H1 (cell line): Measurements from ENCODE around the gene TVP23A. TPM values are rescaled to one million over a fixed set of nuclear protein-coding genes. Genes with fewer than 3 reads are reported as not detected.

ENCODE experiments used
- CTCF ChIA-PET: fragments of 300-600 bp; sonication (Branson Sonifier 250); formaldehyde crosslinking; loops from one replicate; lab custom pipeline; 2021; ENCODE audit not compliant: partially characterized antibody; lab: Charles Lee
- POLR2A ChIA-PET: fragments of 300-600 bp; sonication (Branson Sonifier 250); formaldehyde crosslinking; loops from one replicate; lab custom pipeline; 2021; ENCODE audit warnings: inconsistent platforms; ENCODE audit not compliant: partially characterized antibody; lab: Charles Lee
- DNase-seq, 2 experiments: peaks; one replicate each; pipeline versions ENCODE4 v3.0.0 to v3.0.0-alpha.2; 2010 to 2022; ENCODE audit warnings: low spot score in 2 of 2, low read depth in 1 of 2, mixed read lengths in 1 of 2
- FAIRE-seq: peaks from 2 replicates; lab custom pipeline; 2011; peaks lifted over from hg19 to GRCh38; lab: Jason Lieb, UNC
- H2AFZ ChIP-seq: 2 replicates; pipeline ENCODE4 v1.8.1; 2012; ENCODE audit warnings: low read length, inconsistent platforms
- H2AK5ac ChIP-seq: 2 replicates; pipeline ENCODE4 v1.6.1; 2013; ENCODE audit warnings: low read depth, low read length
- H2BK120ac ChIP-seq: replicated peaks from 2 replicates; pipeline ENCODE3; 2013; ENCODE audit warnings: low read depth, low read length, inconsistent platforms
- H2BK12ac ChIP-seq: 2 replicates; pipeline ENCODE4 v1.6.1; 2013; ENCODE audit warnings: low read depth, low read length
- H2BK15ac ChIP-seq: 2 replicates; pipeline ENCODE4 v1.6.1; 2013; ENCODE audit warnings: low read length
- H2BK20ac ChIP-seq: 2 replicates; pipeline ENCODE4 v1.6.1; 2013; ENCODE audit warnings: low read length
- H2BK5ac ChIP-seq: 2 replicates; pipeline ENCODE4 v1.6.1; 2013; ENCODE audit warnings: low read depth, low read length
- H3K14ac ChIP-seq: 2 replicates; pipeline ENCODE4 v1.6.1; 2013; ENCODE audit warnings: inconsistent platforms; ENCODE audit not compliant: insufficient read length
- H3K18ac ChIP-seq: 2 replicates; pipeline ENCODE4 v1.6.1; 2013; ENCODE audit warnings: low read length; ENCODE audit errors: extremely low read depth
- H3K23ac ChIP-seq: 2 replicates; pipeline ENCODE4 v1.6.1; 2013; ENCODE audit warnings: inconsistent platforms; ENCODE audit not compliant: insufficient read length
- H3K23me2 ChIP-seq: 2 replicates; pipeline ENCODE4 v1.6.1; 2013; ENCODE audit warnings: low read depth, low read length
- H3K27ac ChIP-seq: 2 replicates; pipeline ENCODE4 v1.6.1; 2011; ENCODE audit warnings: low read depth, low read length, inconsistent platforms
- H3K27me3 ChIP-seq, 4 experiments: replicated peaks in 1 of 4; 1 replicate in 1 of 4; 2 replicates in 3 of 4; pipeline versions ENCODE4 v1.6.1 to v1.8.1; 2011 to 2013; ENCODE audit warnings: low read length in 3 of 4, mild to moderate bottlenecking in 3 of 4, inconsistent platforms in 2 of 4, mixed read lengths in 2 of 4, moderate library complexity in 1 of 4; ENCODE audit not compliant: control insufficient read depth in 3 of 4, insufficient read depth in 3 of 4; ENCODE audit errors: extremely low read depth in 1 of 4
- H3K36me3 ChIP-seq, 4 experiments: 2 replicates each; pipeline versions ENCODE4 v1.6.1 to v1.8.1; 2011 to 2013; ENCODE audit warnings: mild to moderate bottlenecking in 4 of 4, low read length in 3 of 4, moderate library complexity in 2 of 4, control low read depth in 1 of 4, inconsistent platforms in 1 of 4; ENCODE audit not compliant: insufficient read depth in 4 of 4, control insufficient read depth in 2 of 4
- H3K4ac ChIP-seq: replicated peaks from 2 replicates; pipeline ENCODE3; 2013; ENCODE audit warnings: low read length, low read depth, mixed read lengths, inconsistent platforms; ENCODE audit not compliant: insufficient read length
- H3K4me1 ChIP-seq, 4 experiments: replicated peaks in 1 of 4; 1 replicate in 1 of 4; 2 replicates in 3 of 4; pipeline versions ENCODE4 v1.6.1 to v1.8.1; 2011 to 2013; ENCODE audit warnings: low read length in 3 of 4, inconsistent platforms in 2 of 4, mixed read lengths in 1 of 4; ENCODE audit not compliant: insufficient read depth in 4 of 4, control insufficient read depth in 3 of 4
- H3K4me2 ChIP-seq, 2 experiments: 2 replicates each; pipeline versions ENCODE4 v1.6.1 to v1.8.1; 2011 to 2013; ENCODE audit warnings: low read depth in 2 of 2, low read length in 2 of 2, control low read depth in 1 of 2, inconsistent platforms in 1 of 2, mild to moderate bottlenecking in 1 of 2; ENCODE audit not compliant: insufficient read depth in 1 of 2
- H3K4me3 ChIP-seq, 4 experiments: fragments of 200-600, 300-600 bp in 1 of 4; sonication (generic), shearing (Covaris generic), sonication (Bioruptor Twin) in 1 of 4; 2 replicates each; pipeline versions ENCODE4 v1.5.1 to v1.8.1; 2011 to 2016; ENCODE audit warnings: low read length in 4 of 4, low read depth in 3 of 4, control low read depth in 2 of 4, inconsistent platforms in 2 of 4, mild to moderate bottlenecking in 2 of 4, mixed read lengths in 1 of 4, moderate library complexity in 1 of 4; ENCODE audit not compliant: insufficient read depth in 2 of 4; ENCODE audit errors: extremely low read depth in 1 of 4
- H3K56ac ChIP-seq: replicated peaks from 2 replicates; pipeline ENCODE3; 2013; ENCODE audit warnings: low read depth, mild to moderate bottlenecking, mixed read lengths, low read length, inconsistent platforms; ENCODE audit not compliant: insufficient read length
- H3K79me1 ChIP-seq: 2 replicates; pipeline ENCODE4 v1.6.1; 2013; ENCODE audit warnings: low read depth, low read length, control low read depth
- H3K79me2 ChIP-seq, 2 experiments: 2 replicates each; pipeline versions ENCODE4 v1.6.1 to v1.8.1; 2012 to 2013; ENCODE audit warnings: low read length in 2 of 2, mild to moderate bottlenecking in 2 of 2, inconsistent platforms in 1 of 2; ENCODE audit not compliant: insufficient read depth in 2 of 2, control insufficient read depth in 1 of 2
- H3K9ac ChIP-seq, 4 experiments: replicated peaks in 1 of 4; 1 replicate in 1 of 4; 2 replicates in 3 of 4; pipeline versions ENCODE4 v1.6.1 to v1.8.1; 2011 to 2013; ENCODE audit warnings: low read depth in 3 of 4, low read length in 3 of 4, control low read depth in 2 of 4, mild to moderate bottlenecking in 2 of 4, moderate library complexity in 2 of 4, inconsistent platforms in 1 of 4; ENCODE audit errors: extremely low read depth in 1 of 4
- H3K9me3 ChIP-seq, 2 experiments: 2 replicates each; pipeline versions ENCODE4 v1.6.1 to v1.8.1; 2012 to 2013; ENCODE audit warnings: mild to moderate bottlenecking in 2 of 2, moderate library complexity in 2 of 2, control low read depth in 1 of 2, inconsistent platforms in 1 of 2, low read depth in 1 of 2, low read length in 1 of 2, mixed read lengths in 1 of 2; ENCODE audit not compliant: insufficient read depth in 2 of 2
- H4K20me1 ChIP-seq, 2 experiments: replicated peaks in 1 of 2; 2 replicates each; pipeline versions ENCODE3 to v1.8.1; 2011 to 2013; ENCODE audit warnings: inconsistent platforms in 2 of 2, low read length in 2 of 2, mild to moderate bottlenecking in 1 of 2; ENCODE audit not compliant: insufficient read depth in 2 of 2, control insufficient read depth in 1 of 2
- H4K5ac ChIP-seq: 2 replicates; pipeline ENCODE4 v1.6.1; 2013; ENCODE audit warnings: low read length, low read depth, mixed read lengths, inconsistent platforms; ENCODE audit not compliant: insufficient read length
- H4K8ac ChIP-seq: 2 replicates; pipeline ENCODE4 v1.8.0; 2013; ENCODE audit warnings: mild to moderate bottlenecking, moderate library complexity, low read length, inconsistent platforms; ENCODE audit not compliant: insufficient read depth; ENCODE audit errors: extremely low read depth
- H4K91ac ChIP-seq: replicated peaks from 2 replicates; pipeline ENCODE3; 2013; ENCODE audit warnings: low read length, mixed read lengths, inconsistent platforms; ENCODE audit not compliant: insufficient read length
- ATF2 ChIP-seq: IDR thresholded peaks from 2 replicates; pipeline ENCODE4 v1.6.1; 2012; ENCODE audit warnings: low read length, inconsistent platforms
- ATF3 ChIP-seq: IDR thresholded peaks from 2 replicates; pipeline ENCODE4 v1.6.1; 2011; ENCODE audit warnings: low read depth, mild to moderate bottlenecking, low read length; ENCODE audit not compliant: insufficient read depth
- EP300 ChIP-seq, 2 experiments: IDR thresholded peaks; 1 replicate in 1 of 2; 2 replicates in 1 of 2; pipeline ENCODE4 v1.6.1; 2011 to 2012; ENCODE audit warnings: low read depth in 2 of 2, low read length in 2 of 2, mild to moderate bottlenecking in 2 of 2, borderline replicate concordance in 1 of 2, inconsistent platforms in 1 of 2, moderate library complexity in 1 of 2
- EZH2 ChIP-seq: fragments of 200-600 bp; sonication (generic); IDR thresholded peaks from 2 replicates; pipeline ENCODE4 v1.7.1; 2012; ENCODE audit warnings: low read depth, mild to moderate bottlenecking, moderate library complexity, low read length, inconsistent platforms; ENCODE audit not compliant: severe bottlenecking
- HDAC2 ChIP-seq, 2 experiments: fragments of 300-600 bp in 1 of 2; sonication (generic) in 1 of 2; IDR thresholded peaks; 2 replicates each; pipeline ENCODE4 v1.6.1; 2011 to 2012; ENCODE audit warnings: low read depth in 2 of 2, low read length in 2 of 2, mild to moderate bottlenecking in 2 of 2, moderate library complexity in 2 of 2, borderline replicate concordance in 1 of 2, inconsistent platforms in 1 of 2
- JUN ChIP-seq: IDR thresholded peaks from 2 replicates; pipeline ENCODE4 v1.6.1; 2011; ENCODE audit warnings: low read depth, mild to moderate bottlenecking, improper control_type of control experiment, low read length
- JUND ChIP-seq: IDR thresholded peaks from 2 replicates; pipeline ENCODE4 v1.6.1; 2011; ENCODE audit warnings: mild to moderate bottlenecking, improper control_type of control experiment, low read length
- MAFK ChIP-seq: IDR thresholded peaks from 2 replicates; pipeline ENCODE4 v1.6.1; 2012; ENCODE audit warnings: low read depth, mild to moderate bottlenecking, improper control_type of control experiment, low read length
- RNF2 ChIP-seq: fragments of 200-900, 300-1000 bp; sonication (generic); IDR thresholded peaks from 2 replicates; pipeline ENCODE4 v1.7.1; 2016; ENCODE audit warnings: borderline replicate concordance, low read depth, mild to moderate bottlenecking, antibody characterized with exemption, low read length; ENCODE audit not compliant: poor library complexity, severe bottlenecking; ENCODE audit errors: missing control alignments
- RXRA ChIP-seq: IDR thresholded peaks from 2 replicates; pipeline ENCODE4 v1.6.1; 2011; ENCODE audit warnings: low read depth, mild to moderate bottlenecking, low read length, moderate library complexity; ENCODE audit not compliant: insufficient read depth
- SP2 ChIP-seq: IDR thresholded peaks from 2 replicates; pipeline ENCODE4 v1.6.1; 2012; ENCODE audit warnings: mild to moderate bottlenecking, low read length, inconsistent platforms
- WGBS, 2 experiments: shearing (Covaris generic) in 1 of 2; methylation state at CpG; one replicate each; pipeline versions ENCODE4 v1.1.6 to v1.1.7; 2013 to 2015; ENCODE audit warnings: low lambda C conversion rate in 2 of 2, mixed read lengths in 2 of 2, inconsistent platforms in 1 of 2, low coverage in 1 of 2, missing lambda C conversion rate in 1 of 2; ENCODE audit not compliant: insufficient replicate concordance in 2 of 2, insufficient coverage in 1 of 2, insufficient read length in 1 of 2; ENCODE audit errors: extremely low coverage in 1 of 2, missing lambda C conversion rate in 1 of 2; 5-methylcytosine and 5-hydroxymethylcytosine counted together
- polyA plus RNA-seq, 7 experiments: library from polyadenylated mRNA; depleted of rRNA in 3 of 7; stranded (reverse) in 5 of 7; unstranded in 2 of 7; fragments of >200 nt in 5 of 7; fragments of 200-250 nt in 2 of 7; gene quantifications; 1 replicate in 5 of 7; 2 replicates in 1 of 7; 4 replicates in 1 of 7; pipeline versions ENCODE4 v1.2.1 to v1.2.3, GENCODE V29; 2011 to 2013; ENCODE audit warnings: missing spikeins in 2 of 7, mixed read lengths in 2 of 7
- total RNA-seq: library from RNA; stranded (reverse); fragmentation: NEBNext Ultra II Directional; extraction: Animal tissue kit (Norgen Biotek cat#: 25700); gene quantifications from 2 replicates; pipeline ENCODE4 v1.2.1, GENCODE V29; 2021

The TVP23A gene
- total and polyA plus RNA-seq, 2 of the 8 experiments (the other 6 are each of a cell fraction or from before 2014, with no cell fraction given) = 2.2 to 3.1 TPM

- Histone ChIP-seq H3K4me2 (no peak overlapping the region), H3K27ac (no peak overlapping the region), H4K20me1 (no peaks in the 10 kb centered on the region), H3K27me3 (no peaks in the 10 kb centered on the region), H2AK5ac (no peak overlapping the region), H3K23ac (no peak overlapping the region), H2BK12ac (no peak overlapping the region), H3K56ac (no peak overlapping the region), H2AFZ (no peak overlapping the region), H3K4me1 (no peaks in the 10 kb centered on the region), H3K36me3 (peaks cover 0 to 41% (median 20%) of the 10 kb centered on the region in 4 experiments; a peak in 6 of 8 replicates), H3K4ac (no peak overlapping the region), H2BK20ac (no peak overlapping the region), H3K9me3 (no peaks in the 10 kb centered on the region), H3K14ac (no peak overlapping the region), H3K23me2 (no peaks in the 10 kb centered on the region), H3K4me3 (no peak overlapping the region), H3K9ac (no peak overlapping the region), H3K79me1 (no peaks in the 10 kb centered on the region), H3K18ac (no peak overlapping the region), H4K91ac (no peak overlapping the region), H2BK120ac (no peak overlapping the region), H4K8ac (no peak overlapping the region), H2BK5ac (no peak overlapping the region), H3K79me2 (no peaks in the 10 kb centered on the region), H4K5ac (no peak overlapping the region), H2BK15ac (no peak overlapping the region)
- POLR2A ChIA-PET = no interaction called here
- 89% methylated on average over 8 of the region's 8 CpGs; no CpG with 5 or more reads in 1 of the 2 experiments for WGBS, 2 experiments
- FAIRE-seq (no peak), DNase-seq (no peak)
- CTCF ChIA-PET = no interaction called here
- no peak for TF ChIP-seq EZH2
- TF ChIP-seq MAFK = no peak
- no peak for TF ChIP-seq EP300 (IDR thresholded peaks at IDR 0.05; ENCODE audit: borderline replicate concordance in 1 of 2, low read depth in 2 of 2, low read length in 2 of 2)
- no peak for TF ChIP-seq HDAC2 (IDR thresholded peaks at IDR 0.05; ENCODE audit: borderline replicate concordance in 1 of 2, low read depth in 2 of 2, low read length in 2 of 2)
- TF ChIP-seq JUND = no peak
- no peak for TF ChIP-seq RXRA
- TF ChIP-seq ATF2 = no peak
- TF ChIP-seq JUN = no peak
- TF ChIP-seq RNF2 = no peak
- no peak for TF ChIP-seq ATF3
- no peak for TF ChIP-seq SP2
Observed at GRCh38 chr16:10761373-10761772, 57.2 kb downstream of the TVP23A start.
